Parathyroid adenoma (tissue), 2 donors: ENCODE data around the gene PDGFB.

ENCODE experiments used
- H2AFZ ChIP-seq: fragments of 300-600 bp; sonication (generic); one replicate; pipeline ENCODE4 v1.7.0; 2017; ENCODE audit warnings: antibody characterized with exemption, mild to moderate bottlenecking
- H3K27ac ChIP-seq: fragments of 300-600 bp; sonication (generic); one replicate; pipeline ENCODE4 v1.7.0; 2017
- H3K27me3 ChIP-seq: fragments of 300-600 bp; sonication (generic); one replicate; pipeline ENCODE4 v1.7.0; 2017; ENCODE audit warnings: low read length; ENCODE audit not compliant: control insufficient read depth, insufficient read depth
- H3K36me3 ChIP-seq: fragments of 300-600 bp; sonication (generic); one replicate; pipeline ENCODE4 v1.7.0; 2017; ENCODE audit warnings: low read length; ENCODE audit not compliant: control insufficient read depth, insufficient read depth
- H3K4me1 ChIP-seq: fragments of 300-600 bp; sonication (generic); one replicate; pipeline ENCODE4 v1.7.0; 2017; ENCODE audit warnings: control low read depth
- H3K4me2 ChIP-seq: fragments of 300-600 bp; sonication (generic); one replicate; pipeline ENCODE4 v1.7.0; 2017; ENCODE audit warnings: low read length
- H3K4me3 ChIP-seq: fragments of 300-600 bp; sonication (generic); one replicate; pipeline ENCODE4 v1.7.0; 2017; ENCODE audit warnings: low read depth, low read length
- H3K79me2 ChIP-seq: fragments of 300-600 bp; sonication (generic); one replicate; pipeline ENCODE4 v1.7.0; 2017; ENCODE audit warnings: control low read depth
- H3K9ac ChIP-seq: fragments of 300-600 bp; sonication (generic); one replicate; pipeline ENCODE4 v1.7.0; 2017; ENCODE audit warnings: mild to moderate bottlenecking
- H3K9me3 ChIP-seq: fragments of 300-600 bp; sonication (generic); one replicate; pipeline ENCODE4 v1.7.0; 2017; ENCODE audit warnings: low read length; ENCODE audit not compliant: control insufficient read depth
- CTCF ChIP-seq: fragments of 300-600 bp; sonication (generic); IDR thresholded peaks from one replicate; pipeline ENCODE4 v1.7.0; 2017; ENCODE audit warnings: antibody characterized with exemption, mild to moderate bottlenecking
- donor health status: primary hyperparathyroidism.

The PDGFB gene

GRCh38 chr22:39250838-39251237 lies 6.1 kb upstream of the PDGFB start:
- H3K9ac ChIP-seq: no peak overlapping the region
- no peak overlapping the region for H3K4me3 ChIP-seq
- no peak overlapping the region for H2AFZ ChIP-seq
- H3K79me2 ChIP-seq: no peaks in the 10 kb centered on the region
- no peaks in the 10 kb centered on the region for H3K9me3 ChIP-seq
- H3K4me2 ChIP-seq: no peak overlapping the region
- H3K36me3 ChIP-seq: no peaks in the 10 kb centered on the region
- TF ChIP-seq CTCF: no peak
- no peaks in the 10 kb centered on the region for H3K27me3 ChIP-seq
- H3K27ac ChIP-seq: no peak overlapping the region
- peaks cover 5% of the 10 kb centered on the region for H3K4me1 ChIP-seq

GRCh38 chr22:39250131-39250530 lies 5.3 kb upstream of the PDGFB start:
- no peak for TF ChIP-seq CTCF
- no peak overlapping the region for H3K9ac ChIP-seq

GRCh38 chr22:39249086-39249704 lies 4.4 kb upstream of the PDGFB start:
- H3K27me3 ChIP-seq: no peaks in the 10 kb centered on the region
- H3K27ac ChIP-seq: no peak overlapping the region
- H3K4me3 ChIP-seq: no peak overlapping the region
- H3K79me2 ChIP-seq: no peaks in the 10 kb centered on the region
- peaks cover 5% of the 10 kb centered on the region for H3K4me1 ChIP-seq
- TF ChIP-seq CTCF: no peak
- H3K4me2 ChIP-seq: no peak overlapping the region
- H3K9me3 ChIP-seq: no peaks in the 10 kb centered on the region
- no peak overlapping the region for H3K9ac ChIP-seq
- H2AFZ ChIP-seq: no peak overlapping the region
- H3K36me3 ChIP-seq: no peaks in the 10 kb centered on the region

More at GRCh38 chr22:39250131-39250530, 5.3 kb upstream of the PDGFB start:
- H3K4me3 ChIP-seq: no peak overlapping the region
- H3K27me3 ChIP-seq: no peaks in the 10 kb centered on the region
- H3K9me3 ChIP-seq: no peaks in the 10 kb centered on the region
- no peak overlapping the region for H2AFZ ChIP-seq
- no peaks in the 10 kb centered on the region for H3K36me3 ChIP-seq
- H3K79me2 ChIP-seq: no peaks in the 10 kb centered on the region
- peaks cover 5% of the 10 kb centered on the region for H3K4me1 ChIP-seq
- no peak overlapping the region for H3K4me2 ChIP-seq
- H3K27ac ChIP-seq: no peak overlapping the region

GRCh38 chr22:39248254-39248653 lies 3.5 kb upstream of the PDGFB start:
- peaks cover 2% of the 10 kb centered on the region for H3K4me1 ChIP-seq
- H3K9ac ChIP-seq: no peak overlapping the region
- H2AFZ ChIP-seq: no peak overlapping the region
- no peak overlapping the region for H3K4me3 ChIP-seq
- no peak overlapping the region for H3K4me2 ChIP-seq
- H3K36me3 ChIP-seq: no peaks in the 10 kb centered on the region
- H3K27me3 ChIP-seq: no peaks in the 10 kb centered on the region
- no peak overlapping the region for H3K27ac ChIP-seq
- no peaks in the 10 kb centered on the region for H3K79me2 ChIP-seq
- no peaks in the 10 kb centered on the region for H3K9me3 ChIP-seq
- no peak for TF ChIP-seq CTCF

- Histone ChIP-seq H3K36me3 (no peaks in the 10 kb centered on the region), H3K4me1 (no peaks in the 10 kb centered on the region), H3K4me2 (no peak overlapping the region), H2AFZ (no peak overlapping the region), H3K79me2 (no peaks in the 10 kb centered on the region), H3K27me3 (no peaks in the 10 kb centered on the region), H3K9ac (no peak overlapping the region), H3K27ac (no peak overlapping the region), H3K9me3 (no peaks in the 10 kb centered on the region), H3K4me3 (no peak overlapping the region)
- no peak for TF ChIP-seq CTCF
Observed at GRCh38 chr22:39247361-39247760, 2.6 kb upstream of the PDGFB start.
